Choroid plexus epithelial cell (primary cell): ENCODE measurements around the gene SPAG16.

Source experiments
- DNase-seq: peaks from one replicate; pipeline ENCODE4 v3.0.0-alpha.2; 2010; ENCODE audit warnings: low read depth
- H3K4me3 ChIP-seq: 2 replicates; pipeline ENCODE4 v1.5.1; 2011; ENCODE audit warnings: low read depth, mild to moderate bottlenecking, control low read depth, low read length, moderate library complexity
- CTCF ChIP-seq: conservative IDR thresholded peaks from 2 replicates; pipeline ENCODE4 v1.5.1; 2011; ENCODE audit warnings: low read depth, mild to moderate bottlenecking, control low read depth, inconsistent platforms, low read length, moderate library complexity

SPAG16 gene

GRCh38 chr2:213241817-213242216 is 42.4 kb upstream of the SPAG16 start:
- DNase-seq, result no peak

GRCh38 chr2:213242653-213243052 is 41.6 kb upstream of the SPAG16 start:
- TF ChIP-seq CTCF, result no peak
- DNase-seq, result no peak
- H3K4me3 ChIP-seq, result no peak overlapping the region

More at GRCh38 chr2:213241817-213242216, 42.4 kb upstream of the SPAG16 start:
- TF ChIP-seq CTCF, result no peak
- no peak overlapping the region for H3K4me3 ChIP-seq

GRCh38 chr2:213243189-213244044 is 40.8 kb upstream of the SPAG16 start:
- TF ChIP-seq CTCF, result no peak
- no peak overlapping the region for H3K4me3 ChIP-seq
- no peak for DNase-seq

GRCh38 chr2:213246497-213247281 is 37.6 kb upstream of the SPAG16 start:
- H3K4me3 ChIP-seq, result no peak overlapping the region
- TF ChIP-seq CTCF, result peak; percentile 75
- DNase-seq, result peak; percentile 83

- DNase-seq, result no peak
- no peak for TF ChIP-seq CTCF
- no peak overlapping the region for H3K4me3 ChIP-seq
These were observed 36.7 kb upstream of the SPAG16 start for GRCh38 chr2:213247566-213247965.

- peak; percentile 28 for DNase-seq
- H3K4me3 ChIP-seq, result no peak overlapping the region
- no peak for TF ChIP-seq CTCF
These were observed 35.6 kb upstream of the SPAG16 start for GRCh38 chr2:213248637-213249036.
